OCI-LY3 (cell line): Measurements from ENCODE around the gene WDPCP.
"Not testable (repeated sequence)": the region's sequence is repeated elsewhere in the genome, so short reads cannot be mapped to it uniquely, and the experiment has no call there.

Source experiments
- H2AFZ ChIP-seq: fragments of 200-600, 300-600 bp; shearing (Covaris generic); 2 replicates; pipeline ENCODE4 v1.6.0; 2014; ENCODE audit warnings: antibody characterized with exemption, low read depth, low read length
- H3K27ac ChIP-seq: fragments of 200-600, 300-600 bp; sonication (generic); 2 replicates; pipeline ENCODE4 v1.5.1; 2014; ENCODE audit warnings: mild to moderate bottlenecking, low read length, moderate library complexity, mixed read lengths
- H3K27me3 ChIP-seq: fragments of 200-600, 300-600 bp; sonication (generic); 2 replicates; pipeline ENCODE4 v1.6.1; 2014; ENCODE audit warnings: low read depth, low read length, mixed read lengths
- H3K36me3 ChIP-seq: fragments of 200-600, 300-600 bp; sonication (generic); replicated peaks from 2 replicates; pipeline ENCODE3; 2014; ENCODE audit warnings: low read depth, low read length, mixed read lengths
- H3K4me1 ChIP-seq: fragments of 300-600, 200-600 bp; sonication (generic); 2 replicates; pipeline ENCODE4 v1.6.1; 2014; ENCODE audit warnings: low read length, mixed read lengths
- H3K4me2 ChIP-seq: fragments of 200-600, 300-600 bp; sonication (generic); 2 replicates; pipeline ENCODE4 v1.6.1; 2014; ENCODE audit warnings: low read length, mixed read lengths
- H3K4me3 ChIP-seq: fragments of 300-600, 200-600 bp; sonication (generic); 2 replicates; pipeline ENCODE4 v1.5.1; 2014; ENCODE audit warnings: antibody characterized with exemption, mild to moderate bottlenecking, low read length, moderate library complexity
- H3K79me2 ChIP-seq: fragments of 300-600, 200-600 bp; shearing (Covaris generic); 2 replicates; pipeline ENCODE4 v1.6.1; 2014; ENCODE audit warnings: mild to moderate bottlenecking, low read length, mixed read lengths
- H3K9ac ChIP-seq: fragments of 300-600, 200-600 bp; shearing (Covaris generic); 2 replicates; pipeline ENCODE4 v1.6.0; 2014; ENCODE audit warnings: mild to moderate bottlenecking, low read length, moderate library complexity
- H3K9me3 ChIP-seq: fragments of 200-600, 300-600 bp; shearing (Covaris generic); 2 replicates; pipeline ENCODE4 v1.6.1; 2014; ENCODE audit warnings: low read length, mixed read lengths; ENCODE audit not compliant: insufficient read depth
- H4K20me1 ChIP-seq: fragments of 200-600, 300-600 bp; sonication (generic); 2 replicates; pipeline ENCODE4 v1.6.1; 2016; ENCODE audit warnings: low read length, mixed read lengths; ENCODE audit not compliant: insufficient read depth
- CTCF ChIP-seq: fragments of 200-600, 300-600 bp; sonication (generic); IDR thresholded peaks from 2 replicates; pipeline ENCODE4 v1.5.1; 2014; ENCODE audit warnings: antibody characterized with exemption, low read length, low read depth
- EZH2phosphoT487 ChIP-seq: fragments of 200-600 bp; shearing (Covaris generic); IDR thresholded peaks from 2 replicates; pipeline ENCODE4 v1.6.1; 2018; ENCODE audit warnings: antibody characterized with exemption, mixed run types, low read depth

The WDPCP gene

DNA sequence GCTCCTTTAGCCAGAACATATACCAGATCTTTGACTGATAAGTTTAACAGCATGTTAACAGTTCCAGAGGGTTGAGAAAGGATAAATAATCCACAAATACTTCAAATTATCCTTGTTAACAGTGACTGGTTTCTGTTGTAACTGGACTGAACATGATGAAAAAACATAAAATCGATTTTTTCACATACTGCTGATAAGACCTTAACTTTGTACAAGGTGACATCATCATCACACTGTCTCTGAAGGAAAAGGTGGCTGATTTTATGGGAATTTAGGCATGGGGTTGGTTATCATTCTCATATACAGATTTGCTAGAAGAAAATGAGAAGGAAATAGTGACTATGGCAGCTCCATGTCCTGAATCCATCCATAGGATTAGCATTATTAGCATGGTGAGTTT lies 501.6 kb downstream of the WDPCP start:
- Histone ChIP-seq H2AFZ (no peak overlapping the region), H3K27ac (no peak overlapping the region), H3K4me3 (no peak overlapping the region)

GRCh38 chr2:63081404-63081803 lies 506.9 kb downstream of the WDPCP start:
- no peaks in the 10 kb centered on the region for H3K9me3 ChIP-seq
- no peak overlapping the region for H3K27ac ChIP-seq

More for the DNA sequence above, 501.6 kb downstream of the WDPCP start:
- no peaks in the 10 kb centered on the region for H3K9me3 ChIP-seq
- H3K9ac ChIP-seq, result no peak overlapping the region
- H3K36me3 ChIP-seq, result no peaks in the 10 kb centered on the region
- no peak for TF ChIP-seq EZH2phosphoT487
- no peaks in the 10 kb centered on the region for H3K79me2 ChIP-seq
- H3K4me2 ChIP-seq, result no peak overlapping the region
- H3K4me1 ChIP-seq, result no peaks in the 10 kb centered on the region
- H3K27me3 ChIP-seq, result no peaks in the 10 kb centered on the region
- no peaks in the 10 kb centered on the region for H4K20me1 ChIP-seq

DNA sequence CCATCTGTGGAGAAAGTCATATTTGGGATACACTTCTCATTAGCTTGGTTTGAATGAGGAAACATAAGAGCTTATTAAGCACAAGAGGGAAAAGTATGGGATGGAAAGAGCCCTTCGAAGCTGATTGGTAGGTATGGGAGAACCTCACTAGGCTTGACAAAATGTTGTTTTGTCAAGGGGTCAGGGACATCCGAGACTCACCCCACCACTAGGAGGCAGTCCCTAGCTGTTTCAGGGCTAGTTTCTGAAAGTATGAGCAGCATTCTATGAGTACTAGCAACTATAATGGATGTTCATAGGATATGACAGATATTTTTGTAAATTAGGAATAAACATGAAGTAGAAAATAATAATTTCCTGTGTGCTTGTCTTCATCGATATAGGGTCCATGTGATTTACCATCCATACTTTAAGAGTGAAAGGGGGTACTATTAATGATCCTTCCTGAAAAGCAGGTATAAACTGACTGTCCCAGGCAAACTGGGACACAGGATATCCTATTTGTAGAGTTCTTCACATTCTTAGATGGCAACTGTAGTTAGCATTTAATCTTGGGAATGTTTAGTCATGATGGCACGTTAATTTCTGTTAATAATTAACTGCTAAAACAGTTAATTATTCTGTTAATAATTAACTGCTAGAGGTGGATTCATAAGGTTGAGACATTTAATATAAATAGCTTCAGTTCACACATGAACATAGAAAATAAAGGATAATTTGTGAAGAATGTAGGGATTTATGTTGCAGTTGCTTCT lies 509.2 kb downstream of the WDPCP start:
- no peaks in the 10 kb centered on the region for H3K9me3 ChIP-seq
- H3K9ac ChIP-seq, result no peak overlapping the region
- H3K36me3 ChIP-seq, result no peaks in the 10 kb centered on the region
- H3K4me3 ChIP-seq, result no peak overlapping the region
- peaks cover 8% of the 10 kb centered on the region; the same call in 1 of the 2 replicates for H3K4me1 ChIP-seq
- TF ChIP-seq CTCF (peak; percentile 88), EZH2phosphoT487 (no peak)
- H3K4me2 ChIP-seq, result peak overlapping the region; percentile 44
- no peaks in the 10 kb centered on the region for H3K79me2 ChIP-seq
- H3K27ac ChIP-seq, result no peak overlapping the region
- H4K20me1 ChIP-seq, result no peaks in the 10 kb centered on the region
- H3K27me3 ChIP-seq, result no peaks in the 10 kb centered on the region
- H2AFZ ChIP-seq, result peak overlapping the region; percentile 40; the same call in 1 of the 2 replicates

More at GRCh38 chr2:63081404-63081803, 506.9 kb downstream of the WDPCP start:
- no peaks in the 10 kb centered on the region for H3K36me3 ChIP-seq
- no peak overlapping the region for H3K4me3 ChIP-seq
- H3K4me2 ChIP-seq, result no peak overlapping the region
- no peak overlapping the region for H3K9ac ChIP-seq
- H3K27me3 ChIP-seq, result no peaks in the 10 kb centered on the region
- no peak overlapping the region for H2AFZ ChIP-seq
- H3K79me2 ChIP-seq, result no peaks in the 10 kb centered on the region
- TF ChIP-seq EZH2phosphoT487, result no peak
- TF ChIP-seq CTCF, result no peak
- no peaks in the 10 kb centered on the region for H4K20me1 ChIP-seq
- H3K4me1 ChIP-seq, result peaks cover 8% of the 10 kb centered on the region; the same call in 1 of the 2 replicates

GRCh38 chr2:63074399-63074798 lies 513.9 kb downstream of the WDPCP start:
- H3K4me2 ChIP-seq, H3K9ac ChIP-seq, H3K79me2 ChIP-seq, H2AFZ ChIP-seq, H3K36me3 ChIP-seq, H3K9me3 ChIP-seq, H3K27me3 ChIP-seq, H3K4me3 ChIP-seq, H4K20me1 ChIP-seq, H3K4me1 ChIP-seq, H3K27ac ChIP-seq: not testable (repeated sequence)

GRCh38 chr2:63073994-63074393 lies 514.3 kb downstream of the WDPCP start:
- TF ChIP-seq EZH2phosphoT487, result no peak
- TF ChIP-seq CTCF, result no peak
- H3K79me2 ChIP-seq, result no peaks in the 10 kb centered on the region
- H2AFZ ChIP-seq, result no peak overlapping the region
- H3K4me1 ChIP-seq, result peaks cover 3% of the 10 kb centered on the region; the same call in 1 of the 2 replicates
- no peaks in the 10 kb centered on the region for H3K36me3 ChIP-seq
- no peak overlapping the region for H3K4me2 ChIP-seq
- no peaks in the 10 kb centered on the region for H3K27me3 ChIP-seq
- H3K9me3 ChIP-seq, result no peaks in the 10 kb centered on the region
- H3K9ac ChIP-seq, result no peak overlapping the region
- no peak overlapping the region for H3K4me3 ChIP-seq
- H3K27ac ChIP-seq, result no peak overlapping the region
- no peaks in the 10 kb centered on the region for H4K20me1 ChIP-seq
